ENCODE results near the gene NCMAP.

Gene NCMAP

DNA sequence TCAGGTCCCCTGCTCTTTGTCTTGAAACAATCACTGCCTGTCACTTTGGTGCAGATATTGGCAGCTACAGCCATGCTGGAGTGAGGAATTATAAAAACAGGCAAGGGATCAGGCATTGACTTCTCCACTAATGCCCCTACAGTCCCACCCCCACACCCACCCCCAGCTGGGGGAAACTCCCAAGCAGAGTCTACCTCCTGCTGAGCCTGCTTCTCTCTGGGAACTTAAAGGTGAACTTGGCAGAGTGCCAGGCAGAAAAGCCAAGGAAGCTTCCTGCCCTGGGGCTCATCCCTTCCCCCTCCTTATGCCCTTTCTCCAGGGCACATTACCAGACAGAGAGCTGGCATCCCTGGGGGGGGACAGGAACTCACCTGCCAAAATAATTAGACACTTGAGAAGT, 6.7 kb downstream of the NCMAP start:
- H3K4me3 ChIP-seq (ENCODE audit: low read depth, low read length), result no peak overlapping the region
- TF ChIP-seq CTCF (IDR thresholded peaks at IDR 0.05; ENCODE audit: low read depth, low read length), result no peak

DNA sequence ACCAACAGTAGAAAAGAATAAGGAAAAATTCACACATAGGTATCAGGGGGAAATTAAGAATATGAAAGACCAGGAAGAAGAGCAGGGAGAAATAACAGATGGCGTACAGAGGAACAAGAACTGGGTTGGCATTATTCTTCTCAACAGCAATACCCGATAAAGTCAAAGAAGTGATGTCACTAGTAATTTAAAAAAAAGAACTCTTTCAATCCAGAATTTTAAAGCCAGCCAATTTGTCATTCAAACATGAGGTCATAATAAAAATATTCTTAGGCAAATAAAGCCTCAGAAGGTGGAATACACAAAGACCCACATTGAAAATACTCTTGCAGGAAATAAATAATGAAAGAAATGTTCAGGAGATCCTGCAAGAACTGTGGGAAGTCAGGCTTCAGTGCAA, 8.8 kb downstream of the NCMAP start:
- no peak overlapping the region for H3K4me3 ChIP-seq (ENCODE audit: low read depth, low read length)
- TF ChIP-seq CTCF (IDR thresholded peaks at IDR 0.05; ENCODE audit: low read depth, low read length), result no peak

GRCh38 chr1:24566236-24566867, 10.5 kb downstream of the NCMAP start:
- TF ChIP-seq CTCF (IDR thresholded peaks at IDR 0.05; ENCODE audit: low read depth, low read length), result no peak
- H3K4me3 ChIP-seq (ENCODE audit: low read depth, low read length), result no peak overlapping the region

GRCh38 chr1:24567792-24568388, 12.0 kb downstream of the NCMAP start:
- no peak overlapping the region for H3K4me3 ChIP-seq (ENCODE audit: low read depth, low read length)
- TF ChIP-seq CTCF (IDR thresholded peaks at IDR 0.05; ENCODE audit: low read depth, low read length), result no peak

DNA sequence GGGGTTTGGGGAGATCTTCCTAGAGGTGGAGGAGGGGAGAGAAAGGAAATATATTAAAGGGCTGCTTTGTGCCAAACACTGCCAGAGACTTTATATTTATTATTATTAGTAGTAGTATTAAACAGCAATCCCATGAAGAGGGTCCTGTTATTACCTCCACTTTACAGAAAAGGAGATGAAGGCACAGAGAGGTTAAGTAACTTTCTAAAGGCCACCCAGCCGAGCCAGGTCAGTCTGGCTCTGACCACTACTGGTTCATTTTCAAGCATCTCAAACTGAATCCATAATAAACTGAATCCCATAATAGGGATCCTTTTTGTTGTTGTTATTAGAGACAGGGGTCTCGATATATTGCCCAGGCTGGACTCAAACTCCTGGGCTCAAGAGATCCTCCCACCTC, 12.6 kb downstream of the NCMAP start:
- H3K4me3 ChIP-seq (ENCODE audit: low read depth, low read length), result no peak overlapping the region
- TF ChIP-seq CTCF (IDR thresholded peaks at IDR 0.05; ENCODE audit: low read depth, low read length), result no peak

DNA sequence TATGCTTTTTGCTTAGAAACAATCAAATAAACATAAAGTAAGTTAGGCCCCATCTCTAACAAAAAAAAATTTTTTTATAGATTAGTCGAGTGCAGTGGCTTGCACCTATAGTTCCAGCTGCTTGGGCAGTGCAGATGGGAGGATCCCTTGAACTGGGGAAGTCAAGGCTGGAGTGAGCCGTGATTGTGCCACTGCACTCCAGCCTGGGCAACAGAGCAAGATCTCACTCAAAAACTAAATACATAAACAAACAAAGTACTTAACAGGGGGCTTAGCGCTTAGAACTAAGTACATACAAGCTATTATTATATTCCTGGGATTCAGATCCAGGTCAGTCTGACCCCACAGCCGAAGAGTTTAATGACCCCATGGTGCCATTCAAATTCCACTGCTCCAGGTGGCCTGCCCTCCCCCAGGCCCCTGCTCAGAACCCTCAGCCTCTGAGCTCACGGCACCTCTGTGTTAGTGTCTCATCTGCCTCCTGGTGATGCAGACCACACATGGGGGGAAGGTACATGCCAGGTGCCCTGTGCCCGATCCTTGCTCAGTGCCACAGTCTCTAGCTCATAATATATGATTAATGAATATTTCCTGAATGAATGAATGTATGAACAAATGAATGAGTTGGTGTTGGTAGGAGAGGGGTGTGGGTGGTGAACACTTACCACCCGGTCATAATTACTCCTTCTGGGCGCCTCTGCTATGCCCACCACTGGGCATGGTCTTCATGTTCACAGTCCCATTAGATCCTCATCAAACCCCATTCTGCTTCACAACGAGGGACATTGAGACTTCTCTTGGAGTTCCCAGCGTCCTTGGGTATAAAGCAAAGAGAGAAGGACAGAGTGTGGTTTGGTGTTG, 14.6 kb downstream of the NCMAP start:
- TF ChIP-seq CTCF (IDR thresholded peaks at IDR 0.05; ENCODE audit: low read depth, low read length), result no peak
- H3K4me3 ChIP-seq (ENCODE audit: low read depth, low read length), result no peak overlapping the region

GRCh38 chr1:24572301-24572700, 16.4 kb downstream of the NCMAP start:
- TF ChIP-seq CTCF (IDR thresholded peaks at IDR 0.05; ENCODE audit: low read depth, low read length), result no peak
- no peak overlapping the region for H3K4me3 ChIP-seq (ENCODE audit: low read depth, low read length)
